ENCODE results near the gene PRDX5.

PRDX5 gene

GRCh38 chr11:64289002-64289564 lies 28.8 kb upstream of the PRDX5 start:
- CTCF ChIA-PET = interaction anchor here (0.6 to 2.0 kb wide), 4 partner anchors 10 to 16 kb away, joined by 4 to 12 read pairs (median 4); no protein-coding TSS in a partner anchor
- POLR2A ChIA-PET (ENCODE audit: low non-redundant PET) = no interaction called here
- DNase-seq (ENCODE audit: low spot score) = no peak
- peak overlapping the region; percentile 97; the same call in 1 of the 2 replicates for H3K27ac ChIP-seq
- no peak for TF ChIP-seq CTCF (conservative IDR thresholded peaks at IDR 0.05; ENCODE audit: low read depth)

- CTCF ChIA-PET = interaction anchor here (0.6 to 0.7 kb wide), 2 partner anchors 11 to 25 kb away, joined by 3 to 4 read pairs; no protein-coding TSS in a partner anchor
- POLR2A ChIA-PET (ENCODE audit: low non-redundant PET) = no interaction called here
- H3K27ac ChIP-seq = peak overlapping the region; percentile 97
- no peak for DNase-seq (ENCODE audit: low spot score)
- TF ChIP-seq CTCF (conservative IDR thresholded peaks at IDR 0.05; ENCODE audit: low read depth) = no peak
Observed at GRCh38 chr11:64290352-64291261, 27.3 kb upstream of the PRDX5 start.

- no peak for TF ChIP-seq CTCF (conservative IDR thresholded peaks at IDR 0.05; ENCODE audit: low read depth)
- H3K27ac ChIP-seq = peak within 1 kb of the TSS; percentile 97
- POLR2A ChIA-PET (ENCODE audit: low non-redundant PET) = no interaction called here
- no peak for DNase-seq (ENCODE audit: low spot score)
- CTCF ChIA-PET = interaction anchor here (0.5 to 0.7 kb wide), 2 partner anchors 10 to 285 kb away, joined by 3 read pairs; no protein-coding TSS in a partner anchor
Observed at GRCh38 chr11:64291262-64291751, 26.6 kb upstream of the PRDX5 start, which contains the start of gene KCNK4. TSS of gene KCNK4 (plus strand) at chr11:64291302. CDS start at chr11:64293019, 1,717 bp downstream.

GRCh38 chr11:64291752-64292459 lies 26.0 kb upstream of the PRDX5 start:
- POLR2A ChIA-PET (ENCODE audit: low non-redundant PET) = no interaction called here
- H3K27ac ChIP-seq = no peak overlapping the region
- no peak for TF ChIP-seq CTCF (conservative IDR thresholded peaks at IDR 0.05; ENCODE audit: low read depth)
- DNase-seq (ENCODE audit: low spot score) = no peak
- CTCF ChIA-PET = interaction anchor here (0.5 kb wide), 1 partner anchor 285 kb away, joined by 3 read pairs; no protein-coding TSS in a partner anchor

GRCh38 chr11:64292460-64293254 lies 25.3 kb upstream of the PRDX5 start:
- CTCF ChIA-PET = no interaction called here
- POLR2A ChIA-PET (ENCODE audit: low non-redundant PET) = no interaction called here
- H3K27ac ChIP-seq = no peak overlapping the region
- no peak for TF ChIP-seq CTCF (conservative IDR thresholded peaks at IDR 0.05; ENCODE audit: low read depth)
- no peak for DNase-seq (ENCODE audit: low spot score)

Data from RWPE1 (cell line).